HepG2 (cell line): ENCODE measurements around the gene SYS1. TPM values are rescaled to one million over a fixed set of nuclear protein-coding genes. Genes with fewer than 3 reads are reported as not detected.

Experiments used
- DPF2 ChIP-seq: sonication (generic); formaldehyde crosslinking; IDR thresholded peaks from 2 replicates; pipeline ENCODE4 v1.4.0; 2020; ENCODE audit warnings: mild to moderate bottlenecking, low read depth, missing genetic modification reagents, borderline replicate concordance
- ELF4 ChIP-seq: sonication (generic); formaldehyde crosslinking; IDR thresholded peaks from 2 replicates; pipeline ENCODE4 v1.5.0; 2020; ENCODE audit warnings: missing genetic modification reagents, mild to moderate bottlenecking, moderate library complexity, borderline replicate concordance
- GABPA ChIP-seq, 2 experiments: IDR thresholded peaks; 2 replicates each; pipeline ENCODE4 v1.6.1; 2011 to 2016; ENCODE audit warnings: low read depth in 2 of 2, low read length in 1 of 2, missing biosample characterization in 1 of 2, missing genetic modification characterization in 1 of 2
- NKX3-1 ChIP-seq: sonication (generic); formaldehyde crosslinking; IDR thresholded peaks from 2 replicates; pipeline ENCODE4 v1.5.0; 2020; ENCODE audit warnings: missing genetic modification reagents
- NONO ChIP-seq, 2 experiments: fragments of 450-650 bp in 1 of 2; sonication (generic) in 1 of 2; formaldehyde crosslinking in 1 of 2; IDR thresholded peaks in 1 of 2; conservative IDR thresholded peaks in 1 of 2; 2 replicates each; pipeline versions ENCODE4 v1.6.1 to v1.8.0; 2017 to 2022; ENCODE audit warnings: mild to moderate bottlenecking in 1 of 2, missing genetic modification reagents in 1 of 2, moderate library complexity in 1 of 2
- SMAD3 ChIP-seq: sonication (generic); formaldehyde crosslinking; IDR thresholded peaks from 2 replicates; pipeline ENCODE4 v1.4.0; 2020; ENCODE audit warnings: missing genetic modification reagents
- TCF7L2 ChIP-seq: IDR thresholded peaks from 2 replicates; pipeline ENCODE4 v1.6.1; 2011; ENCODE audit warnings: mild to moderate bottlenecking, low read depth, low read length, moderate library complexity
- ZBTB42 ChIP-seq: sonication (generic); formaldehyde crosslinking; IDR thresholded peaks from 2 replicates; pipeline ENCODE4 v1.5.0; 2020; ENCODE audit warnings: mild to moderate bottlenecking, missing genetic modification reagents
- ZNF12 ChIP-seq: sonication (generic); formaldehyde crosslinking; IDR thresholded peaks from 2 replicates; pipeline ENCODE4 v1.5.0; 2020; ENCODE audit warnings: missing genetic modification reagents
- ZNF292 ChIP-seq: sonication (generic); formaldehyde crosslinking; IDR thresholded peaks from 2 replicates; pipeline ENCODE4 v1.8.1; 2022; ENCODE audit warnings: mild to moderate bottlenecking, low read depth, missing genetic modification reagents, borderline replicate concordance
- ZNF367 ChIP-seq: sonication (generic); formaldehyde crosslinking; IDR thresholded peaks from 2 replicates; pipeline ENCODE4 v1.4.0; 2020; ENCODE audit warnings: missing genetic modification reagents, borderline replicate concordance
- ZNF383 ChIP-seq: sonication (generic); formaldehyde crosslinking; IDR thresholded peaks from 2 replicates; pipeline ENCODE4 v1.4.0; 2020; ENCODE audit warnings: missing genetic modification reagents, mild to moderate bottlenecking, borderline replicate concordance
- ZNF747 ChIP-seq: sonication (generic); formaldehyde crosslinking; IDR thresholded peaks from 2 replicates; pipeline ENCODE4 v1.8.1; 2023; ENCODE audit warnings: missing genetic modification reagents, mild to moderate bottlenecking, borderline replicate concordance
- ZNF800 ChIP-seq: sonication (generic); formaldehyde crosslinking; IDR thresholded peaks from 2 replicates; pipeline ENCODE4 v1.4.0; 2020; ENCODE audit warnings: missing genetic modification reagents
- polyA plus RNA-seq, 8 experiments: library from polyadenylated mRNA; depleted of rRNA in 3 of 8; stranded (reverse) in 7 of 8; unstranded in 1 of 8; fragments of >200 nt; fragmentation: Illumina TruSeq in 4 of 8; extraction: Trizol in 4 of 8; gene quantifications; 2 replicates each; pipeline versions ENCODE4 v1.2.1 to v1.2.3, GENCODE V29; 2011 to 2016; ENCODE audit warnings: low read depth in 4 of 8, missing spikeins in 1 of 8, mixed read lengths in 1 of 8; ENCODE audit not compliant: insufficient read depth in 1 of 8
- total RNA-seq, 5 experiments: library from RNA; depleted of rRNA; stranded (reverse); fragments of >200 nt; fragmentation: Illumina TruSeq; extraction: Trizol; gene quantifications; 2 replicates each; pipeline ENCODE4 v1.2.3, GENCODE V29; 2016; ENCODE audit warnings: low read depth in 1 of 5
- TF ChIP-seq, protein P1 (sequence below): sonication (generic); formaldehyde crosslinking; IDR thresholded peaks from 2 replicates; pipeline ENCODE4 v1.4.0; 2020; ENCODE audit warnings: missing genetic modification reagents, borderline replicate concordance
- TF ChIP-seq, protein P2 (sequence below): sonication (generic); formaldehyde crosslinking; IDR thresholded peaks from 2 replicates; pipeline ENCODE4 v1.8.1; 2023; ENCODE audit warnings: mild to moderate bottlenecking, missing genetic modification reagents
- TF ChIP-seq, protein P3 (sequence below): sonication (generic); formaldehyde crosslinking; IDR thresholded peaks from 2 replicates; pipeline ENCODE4 v1.9.0; 2021; ENCODE audit warnings: missing genetic modification reagents, mild to moderate bottlenecking, borderline replicate concordance
- TF ChIP-seq, protein P4 (sequence below): sonication (generic); formaldehyde crosslinking; IDR thresholded peaks from 2 replicates; pipeline ENCODE4 v1.9.0; 2022; ENCODE audit warnings: missing genetic modification reagents, mild to moderate bottlenecking, borderline replicate concordance

The SYS1 gene
- total and polyA plus RNA-seq, 2 of the 13 experiments (the other 11 are each of a cell fraction or from before 2014, with no cell fraction given): 38.3 to 65.6 TPM

GRCh38 chr20:45343532-45344167, 19.3 kb upstream of the SYS1 start (continued):
- TF ChIP-seq ZNF747: peak; percentile 67; the same call in 1 of the 2 replicates
- TF ChIP-seq, protein P1, sequence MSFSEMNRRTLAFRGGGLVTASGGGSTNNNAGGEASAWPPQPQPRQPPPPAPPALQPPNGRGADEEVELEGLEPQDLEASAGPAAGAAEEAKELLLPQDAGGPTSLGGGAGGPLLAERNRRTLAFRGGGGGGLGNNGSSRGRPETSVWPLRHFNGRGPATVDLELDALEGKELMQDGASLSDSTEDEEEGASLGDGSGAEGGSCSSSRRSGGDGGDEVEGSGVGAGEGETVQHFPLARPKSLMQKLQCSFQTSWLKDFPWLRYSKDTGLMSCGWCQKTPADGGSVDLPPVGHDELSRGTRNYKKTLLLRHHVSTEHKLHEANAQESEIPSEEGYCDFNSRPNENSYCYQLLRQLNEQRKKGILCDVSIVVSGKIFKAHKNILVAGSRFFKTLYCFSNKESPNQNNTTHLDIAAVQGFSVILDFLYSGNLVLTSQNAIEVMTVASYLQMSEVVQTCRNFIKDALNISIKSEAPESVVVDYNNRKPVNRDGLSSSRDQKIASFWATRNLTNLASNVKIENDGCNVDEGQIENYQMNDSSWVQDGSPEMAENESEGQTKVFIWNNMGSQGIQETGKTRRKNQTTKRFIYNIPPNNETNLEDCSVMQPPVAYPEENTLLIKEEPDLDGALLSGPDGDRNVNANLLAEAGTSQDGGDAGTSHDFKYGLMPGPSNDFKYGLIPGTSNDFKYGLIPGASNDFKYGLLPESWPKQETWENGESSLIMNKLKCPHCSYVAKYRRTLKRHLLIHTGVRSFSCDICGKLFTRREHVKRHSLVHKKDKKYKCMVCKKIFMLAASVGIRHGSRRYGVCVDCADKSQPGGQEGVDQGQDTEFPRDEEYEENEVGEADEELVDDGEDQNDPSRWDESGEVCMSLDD (CRISPR knock-in tag): no peak
- no peak for TF ChIP-seq ZNF383 (CRISPR knock-in tag)
- TF ChIP-seq, protein P2, sequence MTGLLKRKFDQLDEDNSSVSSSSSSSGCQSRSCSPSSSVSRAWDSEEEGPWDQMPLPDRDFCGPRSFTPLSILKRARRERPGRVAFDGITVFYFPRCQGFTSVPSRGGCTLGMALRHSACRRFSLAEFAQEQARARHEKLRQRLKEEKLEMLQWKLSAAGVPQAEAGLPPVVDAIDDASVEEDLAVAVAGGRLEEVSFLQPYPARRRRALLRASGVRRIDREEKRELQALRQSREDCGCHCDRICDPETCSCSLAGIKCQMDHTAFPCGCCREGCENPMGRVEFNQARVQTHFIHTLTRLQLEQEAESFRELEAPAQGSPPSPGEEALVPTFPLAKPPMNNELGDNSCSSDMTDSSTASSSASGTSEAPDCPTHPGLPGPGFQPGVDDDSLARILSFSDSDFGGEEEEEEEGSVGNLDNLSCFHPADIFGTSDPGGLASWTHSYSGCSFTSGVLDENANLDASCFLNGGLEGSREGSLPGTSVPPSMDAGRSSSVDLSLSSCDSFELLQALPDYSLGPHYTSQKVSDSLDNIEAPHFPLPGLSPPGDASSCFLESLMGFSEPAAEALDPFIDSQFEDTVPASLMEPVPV (CRISPR knock-in tag): 0 out of 2 replicates have a peak, but pooled peaks have one; percentile 71
- TF ChIP-seq NKX3-1 (CRISPR knock-in tag): 0 out of 2 replicates have a peak, but pooled peaks have one; percentile 59
- no peak for TF ChIP-seq TCF7L2
- TF ChIP-seq ZNF292 (CRISPR knock-in tag): 0 out of 2 replicates have a peak, but pooled peaks have one; percentile 15
- TF ChIP-seq, protein P3, sequence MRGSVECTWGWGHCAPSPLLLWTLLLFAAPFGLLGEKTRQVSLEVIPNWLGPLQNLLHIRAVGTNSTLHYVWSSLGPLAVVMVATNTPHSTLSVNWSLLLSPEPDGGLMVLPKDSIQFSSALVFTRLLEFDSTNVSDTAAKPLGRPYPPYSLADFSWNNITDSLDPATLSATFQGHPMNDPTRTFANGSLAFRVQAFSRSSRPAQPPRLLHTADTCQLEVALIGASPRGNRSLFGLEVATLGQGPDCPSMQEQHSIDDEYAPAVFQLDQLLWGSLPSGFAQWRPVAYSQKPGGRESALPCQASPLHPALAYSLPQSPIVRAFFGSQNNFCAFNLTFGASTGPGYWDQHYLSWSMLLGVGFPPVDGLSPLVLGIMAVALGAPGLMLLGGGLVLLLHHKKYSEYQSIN: no peak
- no peak for TF ChIP-seq GABPA (IDR thresholded peaks at IDR 0.05; ENCODE audit: low read depth, low read length)
- peak; percentile 49 for TF ChIP-seq GABPA (CRISPR knock-in tag; IDR thresholded peaks at IDR 0.05; ENCODE audit: low read depth)
- TF ChIP-seq, protein P4, sequence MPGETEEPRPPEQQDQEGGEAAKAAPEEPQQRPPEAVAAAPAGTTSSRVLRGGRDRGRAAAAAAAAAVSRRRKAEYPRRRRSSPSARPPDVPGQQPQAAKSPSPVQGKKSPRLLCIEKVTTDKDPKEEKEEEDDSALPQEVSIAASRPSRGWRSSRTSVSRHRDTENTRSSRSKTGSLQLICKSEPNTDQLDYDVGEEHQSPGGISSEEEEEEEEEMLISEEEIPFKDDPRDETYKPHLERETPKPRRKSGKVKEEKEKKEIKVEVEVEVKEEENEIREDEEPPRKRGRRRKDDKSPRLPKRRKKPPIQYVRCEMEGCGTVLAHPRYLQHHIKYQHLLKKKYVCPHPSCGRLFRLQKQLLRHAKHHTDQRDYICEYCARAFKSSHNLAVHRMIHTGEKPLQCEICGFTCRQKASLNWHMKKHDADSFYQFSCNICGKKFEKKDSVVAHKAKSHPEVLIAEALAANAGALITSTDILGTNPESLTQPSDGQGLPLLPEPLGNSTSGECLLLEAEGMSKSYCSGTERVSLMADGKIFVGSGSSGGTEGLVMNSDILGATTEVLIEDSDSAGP (CRISPR knock-in tag): peak; percentile 54; the same call in 1 of the 2 replicates
- TF ChIP-seq DPF2: peak; percentile 8; the same call in 1 of the 2 replicates
- TF ChIP-seq SMAD3: 0 out of 2 replicates have a peak, but pooled peaks have one; percentile 13
- no peak for TF ChIP-seq ZNF12
- TF ChIP-seq ZNF800: no peak
- no peak for TF ChIP-seq ELF4 (CRISPR knock-in tag)
- no peak for TF ChIP-seq ZBTB42 (CRISPR knock-in tag)
- no peak for TF ChIP-seq NONO (IDR thresholded peaks at IDR 0.05)
- no peak for TF ChIP-seq NONO (CRISPR knock-in tag; conservative IDR thresholded peaks at IDR 0.05)
- no peak for TF ChIP-seq ZNF367 (CRISPR knock-in tag)
